GF-D8 (cell line): ENCODE data around the gene B4GALNT1.
A peak's percentile ranks its signal among the peaks of the same experiment; 100 is the strongest.
"Not testable (repeated sequence)": the region's sequence is repeated elsewhere in the genome, so short reads cannot be mapped to it uniquely, and the experiment has no call there.

ENCODE experiments used
- DNase-seq: peaks from one replicate; lab custom pipeline; 2025; lab: John Stamatoyannopoulos, UW

The B4GALNT1 gene

DNA sequence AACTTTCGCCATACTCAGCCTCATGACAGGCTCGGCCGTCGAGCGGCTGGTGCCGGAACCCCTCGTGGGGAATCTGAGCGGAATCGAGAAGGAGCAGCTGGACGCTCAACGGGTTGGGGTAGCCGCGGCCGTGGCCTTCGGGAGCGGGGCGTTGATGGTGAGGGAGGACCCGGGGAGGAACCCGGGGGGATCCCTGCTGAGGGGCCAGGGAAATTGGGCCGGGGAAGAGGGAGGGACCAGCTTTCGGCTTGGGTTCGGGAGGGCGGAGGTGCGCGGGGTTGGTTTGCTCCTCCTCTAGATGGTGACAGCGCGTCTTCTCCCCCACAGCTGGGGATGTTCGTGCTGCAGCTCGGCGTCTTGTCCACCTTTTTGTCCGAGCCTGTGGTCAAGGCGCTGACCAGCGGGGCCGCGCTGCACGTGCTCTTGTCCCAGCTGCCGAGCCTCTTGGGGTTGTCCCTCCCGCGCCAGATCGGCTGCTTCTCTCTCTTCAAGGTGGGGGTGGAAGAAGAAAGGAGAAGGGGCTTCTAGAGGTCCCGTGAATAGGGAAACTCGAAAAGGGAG, 12.0 kb downstream of the B4GALNT1 start:
- DNase-seq = peak; percentile 1

DNA sequence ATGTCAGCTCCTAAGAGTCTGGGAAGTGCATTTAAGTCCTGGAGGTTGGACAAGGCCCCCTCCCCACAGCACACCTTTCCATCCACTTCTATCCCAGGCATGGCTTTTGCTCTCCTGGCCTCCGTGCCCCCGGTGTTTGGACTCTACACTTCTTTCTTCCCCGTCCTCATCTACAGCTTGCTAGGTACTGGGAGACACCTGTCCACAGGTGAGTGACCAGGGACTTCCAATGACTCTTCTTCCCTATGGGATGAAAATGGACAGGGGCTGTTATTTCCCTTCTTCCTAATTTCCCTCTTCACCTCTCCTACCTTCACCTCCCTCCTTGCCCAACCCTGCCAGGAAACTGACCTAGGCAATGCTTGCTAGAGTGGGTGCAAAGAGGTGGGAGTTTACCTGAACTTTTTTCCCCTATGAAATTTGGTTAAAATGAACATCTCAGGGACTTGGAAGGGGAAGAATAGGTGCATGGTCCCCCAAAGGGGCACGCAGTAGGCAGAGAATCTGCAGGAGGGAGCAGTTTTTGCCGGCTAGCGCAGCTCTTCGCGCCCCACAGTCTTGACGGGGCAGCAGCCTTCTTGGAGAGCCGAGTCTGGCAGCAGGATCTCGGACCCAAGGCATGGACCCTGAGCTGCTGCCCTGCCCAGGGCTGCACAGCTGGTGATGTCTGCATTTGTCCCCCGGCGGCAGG, 12.6 kb downstream of the B4GALNT1 start:
- DNase-seq = no peak

DNA sequence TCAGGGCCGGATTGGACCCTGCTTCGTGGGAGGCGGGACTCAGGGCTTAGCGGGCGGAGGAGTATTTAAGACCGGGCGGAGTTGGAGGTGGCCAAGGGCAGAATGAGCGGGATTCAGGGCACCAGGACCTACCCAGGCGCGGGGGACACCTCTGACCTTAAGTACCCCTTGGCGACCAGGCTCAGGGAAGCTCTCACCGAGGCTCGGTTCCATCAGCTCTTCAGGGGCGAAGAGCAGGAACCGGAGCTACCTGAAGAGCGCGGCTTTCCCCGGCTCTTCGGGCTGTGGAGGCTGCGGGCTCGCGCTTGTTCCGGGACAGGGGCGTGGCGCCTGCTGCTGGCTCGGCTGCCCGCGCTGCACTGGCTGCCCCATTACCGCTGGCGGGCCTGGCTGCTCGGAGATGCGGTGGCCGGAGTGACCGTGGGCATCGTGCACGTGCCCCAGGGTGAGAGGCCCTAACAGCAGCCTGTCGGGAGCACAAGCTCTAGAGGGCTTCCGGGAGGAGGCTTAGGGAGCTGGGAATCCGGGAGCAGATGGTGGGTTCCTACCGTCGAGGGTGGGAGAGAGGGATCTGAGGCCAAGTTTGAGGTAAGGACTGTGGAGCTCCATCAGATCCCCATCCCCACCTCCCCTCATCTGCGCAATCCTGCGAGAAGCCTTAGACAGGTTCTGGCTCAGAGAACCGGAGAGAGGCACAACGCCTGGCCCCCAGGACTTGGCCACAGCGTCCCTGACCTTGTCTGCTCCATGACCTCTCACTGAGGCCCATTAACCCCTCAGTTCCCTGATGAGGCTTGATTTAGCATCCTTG, 13.4 kb downstream of the B4GALNT1 start:
- no peak for DNase-seq

DNA sequence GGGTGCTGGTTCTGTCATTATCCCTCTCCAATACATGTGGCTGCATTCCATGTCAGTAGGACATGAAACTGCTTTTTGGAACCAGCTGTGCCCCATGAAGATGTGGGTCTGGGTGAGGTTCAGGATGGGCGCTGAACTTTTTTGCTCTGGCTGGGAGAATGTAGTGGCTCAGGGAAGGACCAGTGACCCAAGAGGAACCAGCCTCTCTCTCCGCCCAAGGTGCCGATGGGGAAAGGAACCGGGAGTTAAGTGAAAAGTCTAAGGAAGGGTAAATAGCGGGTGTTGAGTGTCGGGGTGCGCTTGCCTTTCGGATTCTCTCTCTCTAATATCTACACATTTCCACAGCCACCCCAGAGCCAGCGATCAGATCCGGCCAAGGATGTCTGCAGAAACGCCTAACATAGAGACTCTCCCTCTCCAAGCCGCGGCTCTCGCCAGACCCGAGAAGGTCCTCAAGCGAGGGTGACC, 14.0 kb downstream of the B4GALNT1 start:
- no peak for DNase-seq

DNA sequence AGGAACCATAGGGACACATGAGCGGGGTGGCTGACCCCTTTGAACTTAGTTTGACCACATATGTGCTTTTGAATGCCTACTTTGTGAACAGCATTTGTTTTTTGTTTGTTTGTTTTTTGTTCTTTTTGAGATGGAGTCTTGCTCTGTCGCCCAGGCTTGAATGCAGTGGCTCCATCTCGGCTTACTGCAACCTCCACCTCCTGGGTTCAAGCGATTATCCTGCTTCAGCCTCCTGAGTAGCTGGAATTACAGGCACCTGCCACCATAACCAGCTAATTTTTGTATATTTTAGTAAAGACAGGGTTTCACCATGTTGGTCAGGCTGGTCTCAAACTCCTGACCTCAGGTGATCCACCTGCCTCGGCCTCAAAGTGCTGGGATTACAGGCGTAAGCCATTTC, 14.6 kb downstream of the B4GALNT1 start:
- not testable (repeated sequence) for DNase-seq

DNA sequence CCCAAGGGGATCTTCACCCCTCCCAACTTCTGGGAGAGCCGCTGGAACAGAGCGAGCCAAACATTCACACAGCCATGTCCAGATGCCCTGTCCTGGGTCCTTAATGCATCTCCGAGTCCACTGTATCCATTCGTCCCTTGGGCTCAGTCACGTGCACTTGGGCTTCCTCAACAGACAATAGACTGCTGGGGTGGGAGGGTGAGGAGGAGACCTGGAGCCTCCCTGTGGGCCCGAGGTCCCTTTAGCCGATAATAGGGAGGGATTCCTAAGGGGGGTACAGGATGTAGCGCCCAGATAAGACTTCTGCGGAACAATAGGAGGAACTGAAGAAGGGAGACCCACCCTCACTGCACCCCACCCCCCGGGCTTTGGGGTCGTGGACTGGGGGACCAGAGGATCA, 15.1 kb downstream of the B4GALNT1 start:
- DNase-seq = no peak

DNA sequence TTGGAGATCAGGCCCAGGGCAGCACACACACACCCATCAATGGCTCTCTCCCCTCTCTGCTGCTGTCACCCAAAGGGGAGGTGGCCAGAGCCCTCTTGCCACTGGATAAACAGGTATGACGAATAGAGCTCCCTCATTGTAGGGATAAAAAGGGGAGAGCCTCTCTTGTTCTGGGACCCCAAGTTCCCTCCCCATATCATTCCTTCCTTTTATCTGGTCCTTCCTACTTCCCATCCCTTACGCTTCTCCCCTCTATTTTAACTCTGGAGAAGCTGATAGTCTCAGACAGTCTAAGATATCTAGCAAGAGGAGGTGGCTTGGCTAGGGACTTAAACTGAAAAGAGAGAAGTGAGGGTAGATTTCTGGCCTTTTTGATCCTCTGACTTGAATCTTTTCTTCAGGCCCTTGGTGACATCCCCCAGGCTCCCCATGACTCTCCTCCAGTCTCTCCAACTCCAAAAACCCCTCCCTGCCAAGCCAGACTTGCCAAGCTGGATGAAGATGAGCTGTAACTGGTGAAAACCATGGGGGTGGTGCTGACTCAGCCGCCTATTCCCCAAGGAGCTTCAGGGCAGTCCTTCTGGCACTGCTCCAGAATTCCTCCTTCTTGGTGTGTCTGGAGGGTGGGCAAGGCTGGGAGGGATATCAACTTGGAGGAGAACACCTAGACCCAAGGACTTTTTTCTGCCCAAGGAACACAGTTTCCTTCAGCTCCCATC, 16.5 kb downstream of the B4GALNT1 start:
- no peak for DNase-seq

DNA sequence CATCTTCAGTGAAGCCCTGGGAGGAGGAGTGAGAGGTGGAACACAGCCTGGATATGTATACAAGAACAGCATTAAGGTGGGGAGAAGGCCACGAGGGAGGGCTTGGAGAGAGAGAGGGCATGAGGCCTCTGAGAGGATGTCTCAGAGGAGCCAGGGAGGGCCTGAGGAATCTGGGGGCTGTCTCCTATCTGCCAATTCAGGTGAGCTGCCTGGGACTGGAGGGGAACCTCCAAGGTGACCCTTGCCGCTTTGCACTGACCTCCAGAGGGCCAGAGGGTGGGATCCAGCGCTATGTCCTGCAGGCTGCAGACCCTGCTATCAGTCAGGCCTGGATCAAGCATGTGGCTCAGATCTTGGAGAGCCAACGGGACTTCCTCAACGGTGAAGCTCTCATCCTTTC, 17.4 kb downstream of the B4GALNT1 start:
- DNase-seq = no peak

DNA sequence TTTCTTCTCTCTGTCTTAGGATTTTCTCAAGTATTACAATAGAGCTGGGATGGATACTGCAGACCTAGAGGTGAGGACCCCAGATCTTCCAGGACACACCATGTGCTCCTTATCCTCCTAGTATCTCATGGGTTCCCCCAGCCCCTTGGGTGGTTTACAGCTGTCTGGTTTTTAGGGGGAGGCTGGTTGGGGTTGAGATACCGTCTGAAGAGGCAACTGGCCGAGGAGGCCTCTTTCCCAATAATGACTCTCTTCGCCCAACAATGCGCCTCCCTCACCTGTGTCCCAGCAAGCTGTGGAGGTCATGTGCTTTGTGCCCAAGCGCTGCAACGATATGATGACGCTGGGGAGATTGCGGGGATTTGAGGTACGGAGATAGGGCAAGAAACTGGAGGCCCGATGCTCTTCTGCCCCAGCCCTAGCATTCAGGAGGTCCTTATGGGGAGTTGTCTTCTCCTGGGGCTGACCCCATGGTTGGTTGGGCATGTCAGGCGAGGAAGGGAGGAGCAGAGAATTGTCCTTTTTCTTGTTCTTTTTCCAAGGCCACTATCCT, 18.0 kb downstream of the B4GALNT1 start:
- DNase-seq = no peak

DNA sequence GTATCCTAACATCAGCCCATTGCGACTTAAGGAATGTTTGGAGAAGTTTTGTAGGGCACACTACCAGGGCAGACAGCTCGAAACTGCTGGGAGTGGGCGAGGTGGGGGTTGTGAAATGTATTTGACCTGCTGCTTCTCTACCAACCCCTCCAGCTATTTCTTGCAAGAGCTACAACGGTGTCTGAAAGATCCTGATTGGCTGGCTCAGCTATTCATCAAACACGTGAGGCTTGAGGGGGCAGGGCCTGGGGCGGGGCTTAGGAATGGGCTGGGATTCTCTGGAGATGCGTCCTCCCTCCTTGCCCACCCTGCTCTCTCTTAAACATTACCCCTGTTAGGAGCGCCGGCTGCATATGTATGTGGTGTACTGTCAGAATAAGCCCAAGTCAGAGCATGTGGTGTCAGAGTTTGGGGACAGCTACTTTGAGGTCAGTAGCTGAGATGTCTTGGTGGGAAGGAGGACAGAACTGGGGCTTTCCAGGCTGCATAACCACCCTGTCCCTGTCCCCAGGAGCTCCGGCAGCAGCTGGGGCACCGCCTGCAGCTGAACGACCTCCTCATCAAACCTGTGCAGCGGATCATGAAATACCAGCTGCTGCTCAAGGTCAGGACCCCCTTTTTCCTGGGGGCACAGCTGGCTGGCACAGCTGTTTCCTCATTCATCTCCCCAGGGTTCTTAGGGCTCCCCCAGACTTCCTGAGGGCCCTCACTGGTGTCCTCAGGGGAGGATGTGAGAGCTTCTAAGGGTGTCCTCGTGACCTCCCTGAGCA, 18.6 kb downstream of the B4GALNT1 start:
- no peak for DNase-seq

DNA sequence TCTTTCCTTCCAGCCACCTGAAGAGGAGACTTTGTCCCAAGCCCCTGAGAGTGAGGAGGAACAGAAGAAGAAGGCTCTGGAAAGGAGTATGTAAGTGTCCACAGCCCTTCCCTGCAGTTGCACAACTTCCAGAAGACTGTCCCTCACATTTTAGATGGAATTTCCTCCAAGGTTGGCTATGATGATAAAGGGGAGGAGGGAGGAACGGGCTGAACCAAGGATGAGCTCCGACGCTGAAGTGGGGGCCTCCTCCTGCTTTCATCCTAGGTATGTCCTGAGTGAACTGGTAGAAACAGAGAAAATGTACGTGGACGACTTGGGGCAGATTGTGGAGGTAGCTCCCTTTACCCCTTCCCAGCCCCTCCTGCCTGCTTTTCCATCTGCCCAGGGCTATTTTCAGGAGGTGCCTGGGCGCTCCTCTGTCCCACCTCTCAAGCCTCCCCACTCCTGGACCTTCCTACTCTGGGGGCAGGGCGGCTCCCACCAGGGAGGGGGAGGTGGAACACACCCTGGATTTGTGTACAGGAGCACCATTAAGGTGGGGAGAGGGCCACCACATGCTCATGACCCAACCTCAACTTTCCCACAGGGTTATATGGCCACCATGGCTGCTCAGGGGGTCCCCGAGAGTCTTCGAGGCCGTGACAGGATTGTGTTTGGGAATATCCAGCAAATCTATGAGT, 19.4 kb downstream of the B4GALNT1 start:
- no peak for DNase-seq

DNA sequence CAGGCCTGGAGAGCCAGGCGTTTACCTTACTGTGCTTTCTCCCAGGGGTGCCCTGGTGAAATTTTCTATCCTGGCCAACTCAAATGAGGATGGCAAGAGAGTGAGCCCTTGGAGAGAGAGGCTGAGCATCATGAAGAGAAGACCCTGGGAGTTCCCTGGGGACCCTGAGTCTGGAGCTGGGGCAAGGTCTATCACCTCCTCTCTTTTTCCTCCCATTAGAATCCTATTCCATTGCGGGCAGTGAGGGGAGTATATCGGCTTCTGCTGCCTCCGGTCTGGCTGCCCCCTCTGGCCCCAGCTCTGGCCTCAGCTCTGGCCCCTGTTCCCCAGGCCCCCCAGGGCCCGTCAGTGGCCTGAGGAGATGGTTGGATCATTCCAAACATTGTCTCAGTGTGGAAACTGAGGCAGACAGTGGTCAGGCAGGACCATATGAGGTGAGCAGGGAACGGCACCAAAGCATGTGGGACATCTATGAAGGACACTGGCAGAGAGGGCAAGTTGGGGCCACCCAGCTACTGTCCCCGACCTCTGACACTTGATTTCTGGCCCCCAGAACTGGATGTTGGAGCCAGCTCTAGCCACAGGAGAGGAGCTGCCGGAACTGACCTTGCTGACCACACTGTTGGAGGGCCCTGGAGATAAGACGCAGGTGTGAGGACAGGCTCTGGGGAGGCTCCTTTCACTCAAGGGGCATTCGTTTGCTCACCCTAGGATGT, 20.1 kb downstream of the B4GALNT1 start:
- no peak for DNase-seq

DNA sequence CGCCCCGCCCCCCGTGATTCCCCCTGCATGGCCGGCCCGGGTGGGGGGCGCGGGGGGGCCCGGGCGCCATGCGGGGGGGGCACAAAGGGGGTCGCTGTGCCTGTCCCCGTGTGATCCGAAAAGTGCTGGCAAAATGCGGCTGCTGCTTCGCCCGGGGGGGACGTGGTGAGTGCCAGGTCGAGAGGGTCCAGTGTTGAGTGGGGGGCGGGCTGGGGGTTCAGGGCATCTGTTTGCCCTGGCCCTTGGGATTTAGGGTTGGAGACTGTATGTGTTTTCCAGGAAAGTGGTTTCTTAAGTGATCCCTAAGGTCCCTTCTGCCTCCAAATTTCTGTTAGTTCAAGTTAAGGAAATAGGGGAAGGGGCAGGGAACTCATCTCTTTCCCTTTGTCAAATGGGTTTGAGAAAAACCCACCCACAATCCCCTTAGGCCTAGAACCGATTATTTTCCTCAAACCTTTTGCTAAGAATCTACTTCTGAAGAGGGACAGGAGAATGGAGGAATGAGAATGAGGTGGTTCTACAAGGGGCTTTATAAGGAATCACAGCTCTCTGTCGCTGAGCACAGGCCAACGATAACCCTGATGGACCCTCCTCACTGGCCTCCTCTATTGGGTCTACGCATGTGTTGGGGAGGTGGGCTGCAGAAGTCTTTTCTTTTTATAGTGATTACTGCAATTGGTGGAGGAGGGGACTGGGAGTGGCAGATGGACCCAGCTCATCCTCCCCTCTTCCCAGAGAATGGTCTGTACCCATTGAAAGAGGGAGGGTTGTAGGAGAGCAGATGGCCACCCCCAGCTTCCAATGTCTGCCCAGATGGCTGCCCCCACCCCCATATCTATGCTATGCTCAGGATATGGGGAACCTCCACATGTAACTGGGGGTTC, 20.9 kb downstream of the B4GALNT1 start:
- DNase-seq = no peak

DNA sequence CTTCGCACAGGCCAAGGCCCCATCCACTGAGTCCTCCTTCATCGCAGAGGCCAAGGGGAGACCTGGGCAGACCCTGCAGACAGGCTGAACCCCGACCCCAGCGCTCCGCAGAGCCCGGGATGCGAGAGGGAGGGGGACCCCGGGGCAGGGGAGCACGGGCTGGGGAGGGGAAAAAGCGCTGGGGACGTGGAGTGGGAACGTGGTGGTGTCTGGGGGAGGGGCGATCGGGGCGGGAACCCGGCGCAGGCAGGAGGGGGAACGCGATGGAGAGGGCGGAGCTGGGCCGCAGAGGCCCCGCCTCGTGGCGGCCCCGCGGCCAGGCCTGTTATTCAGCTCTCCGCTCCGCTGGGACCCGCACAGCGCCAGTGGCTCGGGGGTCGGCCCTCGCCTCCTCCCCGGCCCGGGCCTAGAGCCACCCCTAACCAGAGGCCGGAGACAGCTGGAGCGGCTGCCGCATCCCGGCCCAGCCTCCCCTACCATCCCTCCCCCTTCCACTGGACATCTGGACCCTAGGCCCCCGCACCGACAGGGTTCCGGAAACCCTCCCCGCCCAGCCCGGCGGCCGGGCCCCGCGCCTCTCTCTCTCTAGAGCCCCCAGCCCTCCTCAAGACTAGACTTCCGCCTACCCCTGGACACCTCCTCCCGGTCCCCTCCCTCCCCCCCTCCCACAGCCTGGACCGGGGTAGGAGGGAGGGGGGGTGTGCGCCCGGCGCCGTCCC, 21.7 kb downstream of the B4GALNT1 start, which contains the start of gene ARHGEF25:
ARHGEF25 (plus strand) TSS at position 328 of the 719 bp plus-strand sequence. CDS start 460 bp downstream, outside the sequence.
- no peak for DNase-seq

DNA sequence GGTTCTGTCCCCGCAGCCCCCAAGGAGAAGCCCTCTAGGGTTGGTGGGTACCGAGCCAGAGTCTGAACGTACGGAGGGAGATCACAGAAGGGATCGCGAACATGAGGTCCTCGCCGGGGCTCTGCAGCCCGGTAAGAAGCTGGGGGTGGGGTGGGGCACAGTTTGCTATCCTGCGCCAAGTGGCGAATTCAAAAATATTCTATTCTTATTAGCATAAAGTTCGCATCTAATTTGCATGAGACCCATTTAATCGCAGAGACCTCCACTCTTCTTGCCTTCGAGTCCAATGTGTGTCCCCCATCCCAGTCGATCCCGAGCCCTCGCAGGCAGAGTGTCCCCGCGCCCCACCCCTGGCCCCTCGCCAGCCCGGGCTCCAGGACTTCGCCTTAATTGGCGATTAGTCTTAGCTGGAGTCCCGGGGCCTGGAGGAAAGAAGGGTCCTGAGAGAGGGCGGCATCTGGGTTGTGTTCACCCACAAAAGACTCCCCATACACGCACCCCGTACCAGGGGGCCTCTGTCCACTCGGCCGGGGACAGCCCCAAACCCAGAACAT, 22.4 kb downstream of the B4GALNT1 start:
- DNase-seq = no peak

DNA sequence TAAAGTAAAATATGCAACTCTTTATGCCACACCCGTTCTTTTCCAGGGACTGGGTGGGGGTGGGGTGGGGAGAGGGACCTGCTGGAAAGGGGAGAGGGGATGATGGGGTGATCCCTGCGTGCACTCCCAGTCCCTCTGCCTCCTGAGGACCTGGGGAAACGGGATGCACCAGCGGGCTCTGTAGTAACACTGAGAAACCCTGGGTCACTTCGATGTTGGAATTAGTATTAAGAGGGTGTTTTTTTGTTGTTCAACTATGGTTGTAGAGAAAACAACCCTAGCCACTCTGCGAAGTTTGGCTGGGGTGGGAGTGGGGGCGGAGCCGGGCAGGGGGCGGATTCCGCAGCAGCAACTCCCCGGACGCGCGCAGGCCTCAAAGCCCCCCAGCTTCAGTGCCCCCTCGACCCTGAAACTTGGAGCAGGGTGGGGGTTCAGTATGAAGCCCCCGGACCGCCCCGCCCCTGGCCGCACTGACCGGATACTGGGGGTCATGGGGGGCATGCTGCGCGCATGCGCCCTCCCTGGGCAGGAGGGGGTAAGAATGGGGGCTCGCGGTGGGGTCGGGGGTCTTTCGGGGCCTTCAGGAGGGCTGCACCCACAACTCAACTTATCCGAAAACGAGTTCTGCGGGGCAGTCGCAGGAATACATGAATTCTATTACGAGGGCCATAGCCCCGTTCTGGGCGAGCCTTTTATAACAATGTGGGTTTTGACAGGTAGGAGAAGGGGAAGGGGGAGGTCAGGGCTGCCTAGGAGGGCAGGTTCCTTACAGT, 23.0 kb downstream of the B4GALNT1 start:
- DNase-seq = no peak

DNA sequence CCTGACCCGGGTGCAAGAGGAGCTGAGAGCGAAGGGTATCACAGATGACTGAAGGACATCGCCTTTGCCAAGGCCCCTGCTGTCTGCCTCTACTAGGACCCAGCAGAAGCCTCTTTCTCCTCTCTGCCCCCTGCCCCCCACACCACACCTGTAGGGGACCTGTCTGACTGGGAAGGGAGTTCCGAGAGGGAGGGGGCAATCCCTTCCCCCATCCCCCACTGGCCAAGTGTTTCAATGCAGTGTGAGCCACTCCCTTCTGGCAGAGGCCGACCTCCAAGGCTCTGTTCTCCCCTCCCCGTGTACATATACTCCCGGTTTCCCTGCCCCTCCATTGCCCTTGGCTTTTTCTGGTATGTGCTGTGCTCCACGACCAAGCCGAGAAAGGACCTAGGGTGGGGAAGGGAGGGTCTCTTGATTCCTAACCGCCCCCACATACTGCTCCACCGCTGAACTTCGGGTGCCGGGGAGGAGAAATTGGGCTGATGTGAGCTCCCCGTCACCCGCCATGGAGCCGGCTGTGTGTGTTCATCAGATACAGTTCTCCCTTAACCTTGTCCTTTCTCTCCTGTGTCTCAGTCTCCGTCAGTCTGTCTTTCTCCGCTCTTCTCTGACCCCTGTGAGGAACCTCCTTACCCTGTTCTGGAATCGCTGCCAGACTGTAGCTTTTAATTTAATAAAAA, 23.8 kb downstream of the B4GALNT1 start:
- DNase-seq = no peak
